NCI-H1694 treated with DMSO at 0.1 percent for 48 hours (cell line): ENCODE results near the gene ADGRF4.
A peak's percentile ranks its signal among the peaks of the same experiment; 100 is the strongest.

Source experiments
- DNase-seq: peaks from one replicate; lab custom pipeline; 2025; lab: John Stamatoyannopoulos, UW

Gene ADGRF4

GRCh38 chr6:47681201-47681990, 17.0 kb upstream of the ADGRF4 start:
- DNase-seq = no peak

DNA sequence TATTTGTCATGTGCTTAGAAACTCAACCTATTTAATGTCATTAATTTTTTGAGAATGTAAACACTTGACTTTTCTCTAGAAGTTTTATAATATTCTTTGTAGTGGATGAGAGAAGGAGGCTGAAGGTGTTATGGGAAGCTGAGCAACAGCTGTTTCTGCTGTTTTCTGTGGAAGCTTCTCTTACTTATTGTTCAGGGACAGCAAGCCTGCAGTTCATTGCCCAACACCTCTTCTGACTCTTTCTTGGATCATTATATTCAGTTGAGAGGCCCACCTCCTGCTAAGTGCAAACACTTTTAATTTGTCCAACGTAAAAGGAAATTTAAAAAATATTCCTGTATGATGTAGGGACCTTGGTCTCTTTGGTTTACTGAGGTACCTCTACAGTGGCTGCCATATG, 12.0 kb upstream of the ADGRF4 start:
- no peak for DNase-seq

DNA sequence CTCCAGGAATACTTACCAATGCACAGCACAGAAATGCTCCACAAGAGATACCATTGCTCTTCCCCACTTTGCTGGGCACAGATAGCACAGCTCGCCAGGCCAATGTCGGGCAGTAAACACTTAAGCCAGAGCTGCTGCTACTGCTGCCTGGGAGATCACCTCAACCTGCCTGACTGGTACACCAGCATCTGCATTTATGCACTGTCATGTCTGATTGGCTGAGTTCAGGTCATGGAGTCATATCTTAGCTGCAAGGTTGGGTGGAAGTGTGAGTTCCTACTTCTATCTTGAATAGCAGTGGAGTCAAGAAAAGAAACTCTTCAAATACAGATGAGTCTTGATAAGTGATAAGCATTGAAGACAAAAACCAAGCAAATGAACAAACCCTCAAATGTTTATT, 10.9 kb upstream of the ADGRF4 start:
- DNase-seq = no peak

- DNase-seq = no peak
Observed at GRCh38 chr6:47690214-47690613, 8.2 kb upstream of the ADGRF4 start.

DNA sequence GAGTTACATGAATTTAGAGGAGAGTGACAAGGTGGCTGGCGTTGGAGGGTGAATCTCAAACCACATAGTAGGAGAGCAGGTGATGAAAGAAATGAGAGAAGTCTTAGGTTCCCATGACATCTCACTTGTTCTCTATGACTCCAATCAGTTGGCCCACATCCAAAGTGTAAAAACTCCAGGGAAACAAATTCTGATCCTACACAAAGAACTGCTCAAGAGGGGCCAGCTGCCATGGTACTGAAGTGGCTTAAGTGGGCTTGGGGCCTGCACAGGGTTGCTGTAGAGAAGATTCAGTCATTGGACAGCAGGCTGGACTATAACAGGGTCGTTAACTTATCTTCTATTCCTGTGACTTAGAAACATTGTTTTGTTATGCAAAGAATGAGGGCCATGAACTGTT, 7.6 kb upstream of the ADGRF4 start:
- DNase-seq = no peak

DNA sequence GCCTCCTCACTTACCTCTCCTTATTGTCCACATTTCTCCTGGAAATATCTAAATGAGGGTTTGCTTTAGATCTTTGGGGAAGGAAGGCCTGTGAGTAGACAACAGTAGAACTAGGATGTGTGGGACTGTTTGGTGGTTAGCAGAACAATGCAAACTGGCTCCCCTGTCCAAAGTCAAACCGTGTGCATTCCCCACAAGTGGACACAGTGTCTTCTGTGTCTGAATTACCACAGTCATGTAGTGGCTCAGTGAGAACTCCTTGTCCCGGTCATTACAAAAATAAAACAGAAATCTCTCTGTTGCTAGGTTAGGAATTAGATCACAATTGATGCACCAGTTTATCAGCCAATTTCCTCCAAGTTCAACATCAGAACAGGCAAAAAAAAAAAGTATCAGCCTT, 455 bp upstream of the ADGRF4 start:
- DNase-seq = no peak

DNA sequence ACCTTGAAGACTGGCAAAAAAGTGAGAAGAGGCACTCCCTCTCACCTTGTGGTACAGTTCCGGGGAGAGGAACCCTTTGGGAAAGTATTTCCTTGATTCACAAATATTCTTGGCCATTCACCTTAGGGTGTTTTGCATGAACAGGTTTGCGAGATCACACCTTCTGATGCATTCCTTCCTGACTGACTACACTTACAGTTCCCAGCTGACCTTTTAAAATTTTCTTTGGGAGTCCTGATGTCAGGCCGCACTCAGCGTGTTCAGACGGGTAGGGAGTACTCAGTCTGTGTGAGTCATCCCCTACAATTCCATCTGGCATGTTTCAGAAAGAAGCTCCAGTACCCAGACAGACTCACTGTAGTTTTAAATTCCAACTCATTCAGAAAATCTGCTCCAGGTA, 1.7 kb downstream of the ADGRF4 start:
- peak; percentile 36 for DNase-seq

- DNase-seq = no peak
Observed at GRCh38 chr6:47700596-47700995, 2.2 kb downstream of the ADGRF4 start.

- DNase-seq = no peak
Observed at GRCh38 chr6:47701363-47701762, 3.0 kb downstream of the ADGRF4 start.

DNA sequence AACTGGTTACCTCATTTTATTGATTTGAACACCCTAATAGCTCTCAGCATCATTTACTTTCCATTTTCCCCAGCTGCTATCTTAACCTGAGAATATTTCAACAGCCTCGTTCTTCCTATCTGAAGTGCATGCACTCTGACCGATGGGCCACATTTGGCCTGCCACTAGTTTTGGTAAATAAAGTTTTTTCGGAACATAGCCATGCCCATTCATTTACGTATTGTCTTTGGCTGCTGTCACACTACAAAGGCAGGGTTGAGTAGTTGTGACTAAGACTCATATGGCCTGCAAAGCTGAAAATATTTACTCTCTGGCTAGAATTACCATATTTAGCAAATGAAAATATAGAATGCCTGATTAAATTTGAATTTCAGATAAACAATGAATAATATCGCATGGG, 10.8 kb downstream of the ADGRF4 start:
- no peak for DNase-seq

GRCh38 chr6:47710295-47710694, 11.9 kb downstream of the ADGRF4 start:
- no peak for DNase-seq

DNA sequence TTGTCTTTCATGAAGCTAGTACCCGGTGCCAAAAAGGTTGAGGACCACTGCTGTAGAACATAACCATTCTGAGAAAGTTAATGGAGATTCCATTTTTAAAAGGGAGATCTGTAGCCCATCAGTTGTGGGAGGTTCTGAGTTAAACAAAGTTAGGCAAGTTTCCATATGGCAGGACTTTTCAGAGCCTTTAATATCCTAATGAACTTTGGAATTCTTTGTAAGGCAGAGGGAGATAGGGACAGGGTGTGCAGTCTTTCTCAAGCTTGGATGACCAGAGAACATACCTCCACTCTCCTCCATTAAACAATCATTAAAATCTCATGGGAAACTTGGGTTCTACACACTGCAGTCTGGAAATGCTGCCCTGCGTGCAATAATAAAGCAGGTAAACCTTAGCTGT, 14.8 kb downstream of the ADGRF4 start:
- no peak for DNase-seq

- no peak for DNase-seq
Observed at GRCh38 chr6:47714802-47715201, 16.4 kb downstream of the ADGRF4 start.

DNA sequence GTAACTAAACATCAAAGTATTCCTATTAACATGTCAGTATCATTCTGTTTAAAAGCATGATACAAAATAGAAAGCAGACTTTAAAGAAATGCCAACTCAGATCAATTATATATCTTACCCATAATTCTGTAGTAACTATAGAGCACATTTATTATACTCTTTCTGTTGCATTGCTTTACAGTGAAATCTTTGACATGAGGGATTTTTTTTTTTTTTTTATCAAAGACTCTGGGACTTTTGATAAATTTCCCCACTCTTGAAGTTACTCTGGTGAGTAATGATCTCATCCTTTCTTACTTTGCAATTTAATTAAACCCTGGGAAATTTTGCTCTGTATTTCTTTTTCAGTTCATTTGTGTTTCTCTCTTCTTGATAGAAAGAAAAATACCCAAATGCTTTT, 17.4 kb downstream of the ADGRF4 start:
- no peak for DNase-seq

- DNase-seq = no peak
Observed at GRCh38 chr6:47716207-47716606, 17.8 kb downstream of the ADGRF4 start.

DNA sequence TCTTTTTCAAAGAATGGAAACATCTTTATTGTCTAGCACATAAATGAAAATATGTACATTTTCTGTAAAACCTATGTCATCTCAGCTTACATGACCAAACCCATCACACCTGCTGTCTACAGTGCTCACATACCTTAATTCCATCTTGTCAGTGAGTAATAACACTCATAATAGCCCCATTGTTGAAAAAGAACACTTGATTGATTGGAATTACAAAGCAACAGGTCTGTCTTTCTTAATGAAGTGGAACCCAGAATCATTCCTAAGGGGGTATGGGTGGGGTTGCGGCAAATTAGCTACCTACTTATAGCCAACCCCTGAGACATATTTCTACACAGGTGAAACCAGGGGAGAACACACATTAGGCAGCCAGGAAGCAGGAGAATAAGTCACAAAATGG, 20.2 kb downstream of the ADGRF4 start:
- no peak for DNase-seq

- DNase-seq = no peak
Observed at GRCh38 chr6:47721189-47721588, 22.8 kb downstream of the ADGRF4 start.

DNA sequence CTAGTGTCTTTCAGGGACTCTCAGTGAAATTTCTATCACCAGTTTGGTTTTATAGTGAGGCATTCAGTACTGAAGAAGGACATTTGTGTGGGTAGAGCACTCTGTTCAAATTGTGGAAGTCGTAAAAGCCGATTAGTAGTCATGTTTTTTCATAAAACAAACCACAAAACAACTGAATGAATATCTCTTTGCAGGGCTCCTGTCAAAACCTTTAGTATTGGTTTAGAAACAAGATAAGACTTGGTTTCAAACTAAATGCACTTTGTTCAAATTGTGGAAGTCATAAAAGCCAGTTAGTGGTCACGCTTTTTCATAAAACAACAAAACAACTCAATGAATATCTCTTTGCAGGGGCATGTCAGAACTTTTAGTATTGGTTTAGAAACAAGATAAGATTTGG, 23.8 kb downstream of the ADGRF4 start:
- DNase-seq = no peak

GRCh38 chr6:47724300-47724699, 25.9 kb downstream of the ADGRF4 start:
- DNase-seq = no peak

- DNase-seq = no peak
Observed at GRCh38 chr6:47727391-47727790, 29.0 kb downstream of the ADGRF4 start.

- DNase-seq = no peak
Observed at GRCh38 chr6:47729019-47729418, 30.6 kb downstream of the ADGRF4 start.

DNA sequence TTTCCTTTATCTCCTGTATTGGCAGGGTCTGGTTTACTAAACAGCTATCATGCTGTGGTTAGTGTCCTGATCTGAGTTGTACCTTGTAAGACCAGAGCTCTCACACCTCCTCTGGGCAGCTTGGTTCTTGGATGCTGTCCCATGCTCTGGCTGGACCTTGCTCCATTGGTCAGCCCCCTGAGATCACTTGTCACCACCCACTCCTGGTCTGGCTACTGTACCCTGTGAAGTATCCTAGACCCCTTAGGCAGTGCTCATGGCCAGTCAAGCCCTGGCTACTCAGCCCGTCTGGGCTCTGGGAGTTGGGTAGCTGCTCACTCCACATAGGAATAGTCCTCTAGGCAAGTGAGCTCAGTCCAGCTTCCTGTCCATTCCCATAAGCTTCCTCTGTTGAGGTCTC, 31.1 kb downstream of the ADGRF4 start:
- no peak for DNase-seq

DNA sequence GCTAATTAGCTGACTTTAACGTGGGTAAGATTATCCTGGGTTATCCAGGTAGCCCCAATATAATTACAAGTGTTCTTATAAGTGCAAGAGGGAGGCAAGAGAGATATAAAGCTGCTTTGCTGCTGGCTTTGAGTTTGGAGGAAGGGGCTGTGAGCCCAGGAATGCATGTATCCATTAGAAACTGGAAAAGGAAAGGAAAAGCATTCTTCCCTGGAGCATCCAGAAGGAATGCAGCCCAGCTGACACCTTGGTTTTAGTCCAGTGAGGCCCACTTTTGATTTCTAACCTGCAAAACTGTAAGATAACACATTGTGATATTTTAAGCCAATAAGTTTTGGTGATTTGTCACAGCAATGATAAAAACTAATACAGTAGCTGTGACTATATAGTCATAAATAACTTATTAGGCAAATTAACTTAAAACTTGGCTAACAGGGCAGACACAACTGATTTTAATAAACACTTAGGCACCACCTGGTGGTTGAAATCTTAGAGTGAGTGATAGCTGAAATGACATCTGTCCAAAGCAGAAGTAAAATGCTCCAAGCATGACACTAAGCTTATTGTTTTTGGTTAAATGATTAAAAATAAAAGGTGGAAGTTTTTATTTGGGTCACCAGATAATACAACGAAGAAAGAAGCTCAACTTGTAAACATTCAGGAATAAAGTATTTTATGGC, 35.6 kb downstream of the ADGRF4 start:
- DNase-seq = peak; percentile 5
